ENCODE measurements around the gene ARL6IP1.

ARL6IP1 gene

DNA sequence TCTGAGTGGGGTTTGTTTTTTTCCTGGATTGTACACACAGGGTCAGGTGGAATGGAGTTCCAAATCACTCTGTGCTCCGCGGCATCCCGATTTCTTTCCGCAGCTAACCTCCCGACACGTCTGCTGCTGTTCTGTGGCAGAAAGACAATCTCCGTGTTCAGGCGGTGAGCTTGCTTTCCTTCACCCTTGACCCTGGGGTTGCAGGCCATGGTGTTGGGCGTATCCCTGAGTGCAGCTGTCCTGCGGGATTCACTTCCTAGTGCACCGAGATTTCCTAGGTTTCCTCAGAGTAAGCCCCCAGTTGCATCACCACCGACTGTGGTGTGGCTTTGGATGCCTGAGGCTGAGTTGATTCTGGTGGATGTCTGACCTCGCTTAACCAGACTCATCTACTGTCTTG lies 7.8 kb upstream of the ARL6IP1 start:
- TF ChIP-seq CTCF (IDR thresholded peaks at IDR 0.05; ENCODE audit: extremely low read depth, missing control alignments), result no peak
- no peak for DNase-seq (ENCODE audit: low spot score)

- no peak for DNase-seq (ENCODE audit: low spot score)
- TF ChIP-seq CTCF (IDR thresholded peaks at IDR 0.05; ENCODE audit: extremely low read depth, missing control alignments), result no peak
Observed at GRCh38 chr16:18805257-18805773, 4.0 kb upstream of the ARL6IP1 start.

DNA sequence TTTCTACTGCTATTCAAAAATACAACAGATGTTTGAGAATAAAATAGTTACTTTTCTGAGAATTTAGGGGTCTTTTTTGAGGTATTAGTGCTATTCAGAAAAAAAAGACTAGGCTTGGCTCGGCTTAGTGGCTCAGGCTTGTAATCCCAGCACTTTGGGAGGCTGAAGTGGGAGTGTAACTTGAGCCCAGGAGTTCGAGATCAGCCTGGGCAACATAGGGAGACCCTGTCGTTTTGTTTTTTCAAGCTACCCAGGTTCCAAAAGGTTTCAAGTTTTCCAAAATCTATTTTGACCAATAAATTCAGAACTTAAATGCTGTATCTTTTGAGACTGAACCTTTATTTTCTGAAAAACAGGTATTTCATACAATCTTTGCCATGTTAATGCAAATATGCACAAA lies 3.2 kb upstream of the ARL6IP1 start:
- no peak for DNase-seq (ENCODE audit: low spot score)
- TF ChIP-seq CTCF (IDR thresholded peaks at IDR 0.05; ENCODE audit: extremely low read depth, missing control alignments), result no peak

- DNase-seq (ENCODE audit: low spot score), result no peak
- no peak for TF ChIP-seq CTCF (IDR thresholded peaks at IDR 0.05; ENCODE audit: extremely low read depth, missing control alignments)
Observed at GRCh38 chr16:18803569-18804462, 2.5 kb upstream of the ARL6IP1 start.

DNA sequence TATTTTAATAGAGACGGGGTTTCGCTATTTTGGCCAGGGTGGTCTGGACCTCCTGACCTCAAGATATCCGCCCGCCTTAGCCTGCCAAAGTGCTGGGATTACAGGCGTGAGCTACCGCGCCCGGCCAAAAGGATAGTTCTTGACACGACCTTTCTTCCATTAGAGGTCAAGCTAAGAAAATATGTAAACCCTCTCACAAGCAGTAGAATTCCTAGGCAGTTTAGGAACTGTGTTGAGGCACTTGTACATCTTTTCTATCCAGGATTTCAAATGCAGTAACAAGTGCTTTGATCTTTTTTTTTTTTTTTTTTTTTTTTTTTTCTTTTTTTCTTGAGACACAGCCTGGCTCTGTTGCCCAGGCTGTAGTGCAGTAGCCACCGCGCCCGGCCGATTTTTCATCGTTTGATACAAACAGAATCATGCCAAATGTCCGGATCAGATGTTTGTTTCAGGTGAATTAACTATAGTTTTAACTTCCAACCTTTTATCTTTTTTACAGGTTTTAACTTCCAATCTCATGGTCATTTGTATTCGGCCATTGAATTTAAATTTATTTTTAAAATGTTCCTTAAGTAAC lies 1.5 kb upstream of the ARL6IP1 start:
- no peak for TF ChIP-seq CTCF (IDR thresholded peaks at IDR 0.05; ENCODE audit: extremely low read depth, missing control alignments)
- no peak for DNase-seq (ENCODE audit: low spot score)

DNA sequence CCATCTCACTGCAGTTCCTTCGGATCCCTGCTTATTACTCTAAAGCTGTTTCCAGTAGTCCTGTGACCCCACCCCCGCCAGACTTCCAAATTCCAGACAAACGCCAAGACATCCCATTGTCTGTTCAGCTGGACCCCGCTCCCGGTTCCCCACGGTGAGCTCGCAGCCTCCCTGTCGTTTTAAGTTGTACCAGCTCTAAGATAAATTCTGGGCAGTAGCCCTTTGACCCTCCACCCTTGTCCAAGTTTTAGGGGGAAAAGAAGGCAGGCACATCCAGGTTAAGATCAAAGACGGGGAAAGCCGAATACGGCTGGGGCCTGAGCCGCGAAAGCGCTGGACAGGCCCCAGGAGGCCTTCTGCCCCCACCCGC lies 589 bp downstream of the ARL6IP1 start:
- no peak for DNase-seq (ENCODE audit: low spot score)
- TF ChIP-seq CTCF (IDR thresholded peaks at IDR 0.05; ENCODE audit: extremely low read depth, missing control alignments), result no peak

GRCh38 chr16:18800293-18800692 lies 1.1 kb downstream of the ARL6IP1 start:
- DNase-seq (ENCODE audit: low spot score), result no peak
- no peak for TF ChIP-seq CTCF (IDR thresholded peaks at IDR 0.05; ENCODE audit: extremely low read depth, missing control alignments)
